HG03103 (cell line): ENCODE data around the gene BRSK2.
"Not testable (repeated sequence)": the region's sequence is repeated elsewhere in the genome, so short reads cannot be mapped to it uniquely, and the experiment has no call there.

Experiments used
- ATAC-seq: cut with Tn5 transposase; IDR thresholded peaks from one replicate; pipeline ENCODE4 v1.9.1; 2021; ENCODE audit warnings: low read depth; ENCODE audit not compliant: unreplicated experiment

BRSK2 gene

GRCh38 chr11:1353383-1354124, 36.2 kb upstream of the BRSK2 start:
- no peak for ATAC-seq

DNA sequence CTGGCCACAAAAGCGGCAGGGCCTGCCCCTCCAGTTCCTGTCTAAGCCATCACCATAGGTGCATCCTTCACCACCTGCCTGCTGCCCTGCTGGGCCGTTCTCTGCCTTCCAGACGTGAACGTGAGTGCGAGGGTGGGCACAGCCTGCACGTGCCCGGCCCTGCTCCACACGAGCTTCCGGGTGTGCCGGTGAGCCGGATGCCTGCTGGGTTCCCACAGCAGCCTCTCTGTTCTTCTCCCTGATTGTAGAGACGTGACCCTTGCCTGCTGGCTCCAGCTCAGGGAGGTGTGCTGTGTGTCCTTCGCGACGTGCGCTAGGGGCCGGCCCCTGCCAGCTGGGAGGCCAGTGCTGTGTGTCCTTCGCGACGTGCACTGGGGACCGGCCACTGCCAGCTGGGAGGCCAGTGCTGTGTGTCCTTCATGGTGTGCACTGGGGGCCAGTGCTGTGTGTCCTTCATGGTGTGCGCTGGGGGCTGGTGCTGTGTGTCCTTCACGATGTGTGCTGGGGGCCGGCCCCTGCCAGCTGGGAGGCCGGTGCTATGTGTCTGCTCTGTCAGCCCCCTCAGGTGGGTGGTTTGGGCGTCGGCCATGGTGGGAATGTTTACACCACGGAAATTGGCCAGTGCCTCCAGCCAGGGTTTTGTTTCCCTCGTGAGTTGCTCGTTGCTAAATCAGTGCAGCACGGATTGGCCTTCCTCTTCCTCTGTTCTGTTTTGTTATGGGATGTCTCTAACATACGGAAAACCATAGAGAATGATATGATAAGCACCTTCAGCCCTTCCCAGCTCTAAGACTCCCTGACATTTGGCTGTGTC, 35.4 kb upstream of the BRSK2 start:
- ATAC-seq, result no peak

DNA sequence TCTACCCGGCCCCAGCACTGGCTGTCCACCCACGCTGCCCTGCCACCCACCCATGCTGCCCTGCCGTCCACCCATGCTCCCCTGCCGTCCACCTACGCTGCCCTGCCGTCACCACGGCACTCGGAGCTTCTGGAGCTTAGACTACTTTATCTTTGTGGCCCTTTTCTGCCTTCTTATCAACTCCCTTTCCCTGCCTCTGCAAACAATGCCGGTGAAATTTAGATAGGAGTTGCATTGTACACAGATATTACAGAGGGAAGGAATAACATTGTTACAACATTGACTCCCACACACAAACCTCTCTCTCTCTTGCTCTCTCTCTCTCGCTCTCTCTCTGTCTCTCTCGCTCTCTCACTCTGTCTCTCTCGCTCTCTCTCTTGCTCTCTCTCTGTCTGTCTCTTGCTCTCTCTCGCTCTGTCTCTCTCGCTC, 33.7 kb upstream of the BRSK2 start:
- ATAC-seq, result no peak

GRCh38 chr11:1356478-1356960, 33.2 kb upstream of the BRSK2 start:
- no peak for ATAC-seq

- no peak for ATAC-seq
Observed at GRCh38 chr11:1358286-1358685, 31.4 kb upstream of the BRSK2 start.

DNA sequence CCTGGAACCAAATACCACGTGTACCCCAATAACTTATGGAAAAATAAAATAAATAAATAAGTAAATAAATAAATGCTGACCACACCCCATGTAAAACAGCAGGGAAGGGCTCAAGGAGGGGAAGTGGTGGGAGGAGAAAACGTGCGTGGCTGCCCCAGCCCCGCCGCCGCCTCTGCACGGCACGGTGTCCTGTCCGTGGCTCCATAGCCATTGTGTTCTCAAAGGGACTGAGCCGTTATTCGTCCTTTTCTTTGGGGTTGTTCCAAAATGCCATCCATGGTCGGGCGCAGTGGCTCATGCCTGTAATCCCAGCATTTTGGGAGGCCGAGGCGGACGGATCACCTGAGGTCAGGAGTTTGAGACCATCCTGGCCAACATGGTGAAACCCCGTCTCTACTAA, 30.8 kb upstream of the BRSK2 start:
- ATAC-seq, result not testable (repeated sequence)

DNA sequence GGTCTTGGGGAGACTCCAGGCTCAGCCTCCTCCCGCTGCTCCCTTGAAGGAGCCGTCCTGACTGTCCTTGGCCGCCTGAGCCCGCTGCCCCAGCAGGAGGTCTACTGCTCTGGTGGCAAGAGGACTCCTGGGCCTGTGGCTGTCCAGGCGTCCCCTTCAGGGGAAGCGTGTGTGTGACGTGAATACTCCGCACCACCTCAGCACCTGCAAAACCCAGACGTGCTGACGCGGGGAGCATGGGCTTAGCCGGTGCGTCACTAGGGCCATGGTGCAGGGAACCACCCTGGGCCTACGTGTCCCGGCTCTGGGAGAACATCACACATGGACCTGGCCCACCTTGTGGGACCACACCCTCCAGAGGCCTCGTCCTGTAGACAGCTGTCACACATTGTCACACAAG, 30.2 kb upstream of the BRSK2 start:
- ATAC-seq, result no peak

- ATAC-seq, result no peak
Observed at GRCh38 chr11:1360181-1360834, 29.4 kb upstream of the BRSK2 start.

DNA sequence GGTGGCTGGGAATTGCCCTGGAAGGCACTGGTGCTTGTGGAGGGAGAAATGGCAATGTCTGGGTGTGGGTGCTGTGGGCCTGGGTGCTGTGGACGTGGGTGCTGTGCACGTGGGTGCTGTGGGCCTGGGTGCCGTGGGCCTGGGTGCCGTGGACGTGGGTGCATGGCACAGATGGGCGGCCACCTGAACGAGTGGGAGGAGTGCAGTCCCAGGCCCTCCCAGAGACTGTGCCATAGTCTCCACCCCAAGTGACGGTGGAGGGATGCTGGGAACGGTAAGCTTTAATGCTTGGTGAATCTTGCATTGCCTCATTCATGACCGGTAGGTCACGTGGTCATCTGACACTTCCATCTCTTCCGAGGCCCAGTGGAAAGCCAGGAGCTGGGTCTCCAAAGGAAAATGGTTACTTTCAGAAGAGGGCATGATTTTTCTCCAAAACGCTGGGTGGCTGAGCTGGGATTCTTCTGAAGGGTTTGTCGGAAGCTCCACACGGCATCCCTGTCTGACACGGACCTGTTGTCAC, 28.8 kb upstream of the BRSK2 start:
- no peak for ATAC-seq

- ATAC-seq, result no peak
Observed at GRCh38 chr11:1361882-1362281, 27.9 kb upstream of the BRSK2 start.

DNA sequence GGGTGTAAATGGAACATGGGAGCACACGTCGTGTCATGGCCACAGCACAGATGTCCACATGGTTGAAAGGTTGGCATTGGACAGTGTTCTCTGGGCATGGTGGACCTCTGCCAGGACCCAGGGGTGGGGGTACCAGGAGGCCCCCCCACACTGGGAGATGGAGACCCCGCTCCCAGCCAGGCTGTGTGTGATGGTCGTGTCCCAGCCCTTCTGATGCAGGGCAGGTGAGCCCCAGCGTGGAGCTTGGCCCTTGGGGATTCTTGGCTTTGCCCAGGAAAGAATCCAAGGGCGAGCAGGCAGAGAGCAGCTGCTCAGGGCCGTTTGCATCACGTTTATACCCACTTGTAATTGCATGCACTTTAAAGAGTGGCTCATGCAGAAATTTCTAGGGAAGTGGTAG, 22.0 kb upstream of the BRSK2 start:
- no peak for ATAC-seq

- no peak for ATAC-seq
Observed at GRCh38 chr11:1368216-1368615, 21.5 kb upstream of the BRSK2 start.

- no peak for ATAC-seq
Observed at GRCh38 chr11:1368966-1369365, 20.8 kb upstream of the BRSK2 start.

- no peak for ATAC-seq
Observed at GRCh38 chr11:1369371-1370005, 20.2 kb upstream of the BRSK2 start.

GRCh38 chr11:1370186-1371025, 19.3 kb upstream of the BRSK2 start:
- no peak for ATAC-seq

DNA sequence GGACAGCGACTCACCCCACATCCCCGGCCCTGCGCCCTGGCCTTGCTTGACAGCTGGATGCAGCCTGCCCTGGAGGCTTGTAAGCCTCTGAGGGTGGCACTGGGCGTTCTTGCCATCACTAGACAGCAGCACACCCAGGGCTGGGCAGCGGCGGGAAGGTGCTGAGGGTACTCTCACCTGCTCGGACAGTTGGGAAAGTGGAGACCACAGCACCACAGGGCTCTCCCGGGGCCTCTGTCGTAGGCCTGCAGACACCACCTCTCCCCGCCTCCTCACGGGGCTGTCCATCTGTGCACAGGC, 18.8 kb upstream of the BRSK2 start:
- no peak for ATAC-seq

GRCh38 chr11:1371377-1371776, 18.4 kb upstream of the BRSK2 start:
- no peak for ATAC-seq

DNA sequence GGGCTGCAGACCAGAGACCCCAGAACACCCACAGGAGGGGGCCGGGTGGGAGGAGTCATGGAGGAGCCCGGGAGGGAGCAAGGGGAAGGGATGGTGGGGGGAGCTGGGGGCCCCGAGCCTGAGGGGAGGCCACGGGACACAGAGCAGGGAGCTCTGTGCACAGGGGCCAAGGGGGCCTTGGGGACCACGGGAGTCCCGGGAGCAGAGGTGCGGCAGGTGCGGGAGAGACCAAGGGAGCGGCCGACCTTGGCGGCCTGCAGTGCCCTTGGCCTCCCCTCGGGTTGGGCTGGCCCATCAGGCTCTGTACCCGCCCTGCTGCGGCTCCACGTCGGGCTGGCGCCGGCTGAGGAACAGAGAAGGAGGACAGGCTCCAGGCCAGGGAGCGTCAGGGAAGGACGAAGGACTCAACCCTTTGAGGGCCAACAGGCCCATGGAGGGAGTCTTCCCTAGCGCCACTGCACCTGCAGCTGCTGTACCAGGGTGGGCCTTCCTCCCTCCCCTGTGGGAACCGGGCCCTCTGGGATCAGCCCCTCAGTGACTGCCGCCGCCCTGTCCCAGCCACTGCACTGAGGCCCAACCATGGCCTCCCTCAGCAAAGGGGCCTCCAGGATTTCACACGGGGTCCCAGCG, 17.8 kb upstream of the BRSK2 start:
- no peak for ATAC-seq

DNA sequence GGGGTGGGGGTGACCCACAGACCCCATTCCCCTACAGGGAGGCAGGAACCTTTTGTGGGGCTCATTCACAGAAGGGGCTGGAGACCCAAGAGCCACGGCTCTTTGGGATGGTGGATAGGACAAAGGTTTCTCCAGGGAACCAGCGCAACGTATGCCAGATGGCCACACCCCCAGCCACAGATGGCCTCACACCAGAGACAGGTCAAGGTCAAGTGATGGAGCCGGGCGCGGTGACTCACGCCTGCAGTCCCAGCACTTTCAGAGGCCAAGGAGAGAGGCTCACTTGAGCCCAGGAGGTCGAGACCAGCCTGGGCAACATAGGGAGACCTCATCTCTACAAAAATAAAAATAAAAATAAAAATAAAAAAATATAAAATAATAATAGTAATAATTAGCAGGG, 17.1 kb upstream of the BRSK2 start:
- no peak for ATAC-seq
